Esophagus muscularis mucosa (tissue), 3 donors: ENCODE data around the gene HLCS.
"Not testable (repeated sequence)": the region's sequence is repeated elsewhere in the genome, so short reads cannot be mapped to it uniquely, and the experiment has no call there.

ENCODE experiments used
- CTCF ChIP-seq, 3 experiments: fragments of 200-600 bp in 2 of 3; fragments of 450-650 bp in 1 of 3; sonication (generic) in 2 of 3; IDR thresholded peaks; one replicate each; pipeline ENCODE4 v1.5.1; 2017 to 2019; ENCODE audit warnings: antibody characterized with exemption in 3 of 3, mild to moderate bottlenecking in 2 of 3, moderate library complexity in 1 of 3
- POLR2A ChIP-seq: fragments of 450-650 bp; IDR thresholded peaks from one replicate; pipeline ENCODE4 v1.6.1; 2017; ENCODE audit warnings: antibody characterized with exemption, moderate library complexity, mild to moderate bottlenecking, low read depth
- POLR2AphosphoS5 ChIP-seq, 2 donors: sonication (generic); formaldehyde crosslinking; IDR thresholded peaks; one replicate each; pipeline ENCODE4 v1.6.1; 2017; ENCODE audit warnings: antibody characterized with exemption in 2 of 2

GRCh38 chr21:36989199-36989698, 22.8 kb upstream of the HLCS start:
- not testable (repeated sequence) for TF ChIP-seq POLR2AphosphoS5 (IDR thresholded peaks at IDR 0.05); CTCF (IDR thresholded peaks at IDR 0.05); POLR2A
